Esophagus muscularis mucosa (tissue), 4 donors: ENCODE data around the gene RIPOR2. TPM values are rescaled to one million over a fixed set of nuclear protein-coding genes. Genes with fewer than 3 reads are reported as not detected.

Source experiments
- DNase-seq: peaks from one replicate; pipeline ENCODE4 v3.0.0-alpha.2; 2017; ENCODE audit errors: extremely low spot score
- H3K27ac ChIP-seq, 4 donors: fragments of 200-600 bp; sonication (generic); replicated peaks in 1 of 4; 1 replicate in 3 of 4; 2 replicates in 1 of 4; pipeline ENCODE4 v1.5.1; 2016 to 2019; ENCODE audit warnings: mild to moderate bottlenecking in 1 of 4
- H3K27me3 ChIP-seq, 4 donors: fragments of 200-600 bp; sonication (generic); one replicate each; pipeline versions ENCODE4 v1.5.1 to v1.6.0; 2016 to 2019
- H3K36me3 ChIP-seq, 4 donors: fragments of 200-600 bp; sonication (generic); one replicate each; pipeline ENCODE4 v1.5.1; 2016 to 2019
- H3K4me1 ChIP-seq, 4 donors: fragments of 200-600 bp; sonication (generic); one replicate each; pipeline ENCODE4 v1.5.1; 2016 to 2019
- H3K4me3 ChIP-seq, 4 donors: fragments of 200-600 bp; sonication (generic); 1 replicate in 2 of 4; 2 replicates in 2 of 4; pipeline ENCODE4 v1.5.1; 2016 to 2019; ENCODE audit warnings: mild to moderate bottlenecking in 4 of 4, moderate library complexity in 1 of 4
- H3K9me3 ChIP-seq, 4 donors: fragments of 200-600 bp; sonication (generic); 1 replicate in 3 of 4; 2 replicates in 1 of 4; pipeline ENCODE4 v1.5.1; 2016 to 2019
- EP300 ChIP-seq: sonication (generic); formaldehyde crosslinking; IDR thresholded peaks from one replicate; pipeline ENCODE4 v1.6.1; 2017; ENCODE audit warnings: antibody characterized with exemption
- POLR2A ChIP-seq: fragments of 450-650 bp; IDR thresholded peaks from one replicate; pipeline ENCODE4 v1.6.1; 2017; ENCODE audit warnings: antibody characterized with exemption, moderate library complexity, mild to moderate bottlenecking, low read depth
- POLR2AphosphoS5 ChIP-seq, 2 donors: sonication (generic); formaldehyde crosslinking; IDR thresholded peaks; one replicate each; pipeline ENCODE4 v1.6.1; 2017; ENCODE audit warnings: antibody characterized with exemption in 2 of 2
- WGBS: methylation state at CpG from one replicate; pipeline ENCODE4 v1.1.5; 2018; 5-methylcytosine and 5-hydroxymethylcytosine counted together
- intact Hi-C: fragments of 100-400 bp; cut with DNase I; formaldehyde crosslinking; loops from one replicate; pipeline ENCODE4 v1.15.1; 2023
- total RNA-seq, 4 donors: library from RNA; depleted of rRNA; stranded (reverse); fragments of >200 nt; gene quantifications; one replicate each; pipeline versions ENCODE4 v1.1.0 to v1.2.1, GENCODE V29; 2016
- TF ChIP-seq, protein P1 (sequence below), 3 experiments: fragments of 200-600 bp in 2 of 3; fragments of 450-650 bp in 1 of 3; sonication (generic) in 2 of 3; IDR thresholded peaks; one replicate each; pipeline ENCODE4 v1.5.1; 2017 to 2019; ENCODE audit warnings: antibody characterized with exemption in 3 of 3, mild to moderate bottlenecking in 2 of 3, moderate library complexity in 1 of 3

Gene RIPOR2
- total RNA-seq, 4 donors from 2014 or later = 2.6 to 14.4 (median 5.1) TPM

GRCh38 chr6:24969343-24969860 is 33.6 kb upstream of the RIPOR2 start:
- intact Hi-C loops = no loop called here
- Histone ChIP-seq H3K36me3 (no peaks in the 10 kb centered on the region), H3K4me1 (no peaks in the 10 kb centered on the region), H3K9me3 (no peaks in the 10 kb centered on the region), H3K27me3 (no peaks in the 10 kb centered on the region), H3K4me3 (no peak overlapping the region), H3K27ac (no peak overlapping the region)
- TF ChIP-seq POLR2AphosphoS5 (IDR thresholded peaks at IDR 0.05) (no peak), POLR2A (no peak), EP300 (no peak)
- TF ChIP-seq, protein P1, sequence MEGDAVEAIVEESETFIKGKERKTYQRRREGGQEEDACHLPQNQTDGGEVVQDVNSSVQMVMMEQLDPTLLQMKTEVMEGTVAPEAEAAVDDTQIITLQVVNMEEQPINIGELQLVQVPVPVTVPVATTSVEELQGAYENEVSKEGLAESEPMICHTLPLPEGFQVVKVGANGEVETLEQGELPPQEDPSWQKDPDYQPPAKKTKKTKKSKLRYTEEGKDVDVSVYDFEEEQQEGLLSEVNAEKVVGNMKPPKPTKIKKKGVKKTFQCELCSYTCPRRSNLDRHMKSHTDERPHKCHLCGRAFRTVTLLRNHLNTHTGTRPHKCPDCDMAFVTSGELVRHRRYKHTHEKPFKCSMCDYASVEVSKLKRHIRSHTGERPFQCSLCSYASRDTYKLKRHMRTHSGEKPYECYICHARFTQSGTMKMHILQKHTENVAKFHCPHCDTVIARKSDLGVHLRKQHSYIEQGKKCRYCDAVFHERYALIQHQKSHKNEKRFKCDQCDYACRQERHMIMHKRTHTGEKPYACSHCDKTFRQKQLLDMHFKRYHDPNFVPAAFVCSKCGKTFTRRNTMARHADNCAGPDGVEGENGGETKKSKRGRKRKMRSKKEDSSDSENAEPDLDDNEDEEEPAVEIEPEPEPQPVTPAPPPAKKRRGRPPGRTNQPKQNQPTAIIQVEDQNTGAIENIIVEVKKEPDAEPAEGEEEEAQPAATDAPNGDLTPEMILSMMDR (IDR thresholded peaks at IDR 0.05) = no peak
- WGBS = 52% methylated on average over 2 of the region's 2 CpGs
- no peak for DNase-seq

- Histone ChIP-seq H3K4me1 (no peaks in the 10 kb centered on the region), H3K27ac (no peak overlapping the region), H3K36me3 (no peaks in the 10 kb centered on the region), H3K9me3 (no peaks in the 10 kb centered on the region), H3K4me3 (no peak overlapping the region), H3K27me3 (no peaks in the 10 kb centered on the region)
- DNase-seq = no peak
- WGBS = 86% methylated on average over 5 of the region's 5 CpGs
- no peak for TF ChIP-seq POLR2AphosphoS5 (IDR thresholded peaks at IDR 0.05)
- TF ChIP-seq, protein P1 (IDR thresholded peaks at IDR 0.05) = no peak
- TF ChIP-seq EP300 = no peak
- intact Hi-C loops = no loop called here
Observed at GRCh38 chr6:24968783-24969182, 33.0 kb upstream of the RIPOR2 start.

- no peaks in the 10 kb centered on the region for H3K4me1 ChIP-seq
- H3K36me3 ChIP-seq = no peaks in the 10 kb centered on the region
- intact Hi-C loops = no loop called here
- TF ChIP-seq POLR2AphosphoS5 (IDR thresholded peaks at IDR 0.05) (no peak), POLR2A (no peak), EP300 (no peak)
- TF ChIP-seq, protein P1 (IDR thresholded peaks at IDR 0.05) = no peak
- WGBS = 73% methylated on average over 1 of the region's 1 CpG
- no peaks in the 10 kb centered on the region for H3K9me3 ChIP-seq
- H3K4me3 ChIP-seq = no peak overlapping the region
- no peak for DNase-seq
- H3K27ac ChIP-seq = no peak overlapping the region
- H3K27me3 ChIP-seq = no peaks in the 10 kb centered on the region
Observed at GRCh38 chr6:24967211-24967610, 31.5 kb upstream of the RIPOR2 start.

- DNase-seq = no peak
- H3K4me1 ChIP-seq = no peaks in the 10 kb centered on the region
- H3K36me3 ChIP-seq = no peaks in the 10 kb centered on the region
- no peak overlapping the region for H3K4me3 ChIP-seq
- no peaks in the 10 kb centered on the region for H3K9me3 ChIP-seq
- TF ChIP-seq POLR2A (no peak), POLR2AphosphoS5 (IDR thresholded peaks at IDR 0.05) (no peak), EP300 (no peak)
- TF ChIP-seq, protein P1 (IDR thresholded peaks at IDR 0.05) = no peak
- intact Hi-C loops = no loop called here
- H3K27me3 ChIP-seq = no peaks in the 10 kb centered on the region
- no peak overlapping the region for H3K27ac ChIP-seq
- 84% methylated on average over 4 of the region's 4 CpGs for WGBS
Observed at GRCh38 chr6:24966381-24966780, 30.6 kb upstream of the RIPOR2 start.

- no peaks in the 10 kb centered on the region for H3K36me3 ChIP-seq
Observed at GRCh38 chr6:24963887-24964570, 28.3 kb upstream of the RIPOR2 start.

More at GRCh38 chr6:24963887-24964570, 28.3 kb upstream of the RIPOR2 start:
- Histone ChIP-seq H3K27ac (no peak overlapping the region), H3K4me1 (no peaks in the 10 kb centered on the region), H3K27me3 (no peaks in the 10 kb centered on the region), H3K4me3 (no peak overlapping the region), H3K9me3 (no peaks in the 10 kb centered on the region)
- 92% methylated on average over 6 of the region's 6 CpGs for WGBS
- DNase-seq = no peak
- intact Hi-C loops = no loop called here
- no peak for TF ChIP-seq EP300
- TF ChIP-seq, protein P1 (IDR thresholded peaks at IDR 0.05) = no peak
- TF ChIP-seq POLR2A = no peak
- TF ChIP-seq POLR2AphosphoS5 (IDR thresholded peaks at IDR 0.05) = no peak
